ENCODE data around the gene NUP214. TPM values are rescaled to one million over a fixed set of nuclear protein-coding genes. Genes with fewer than 3 reads are reported as not detected.

NUP214 gene
- total and polyA plus RNA-seq, 7 donors: 11.8 to 28.1 (median 20.1) TPM

- no peaks in the 10 kb centered on the region for H3K4me1 ChIP-seq
- H3K27ac ChIP-seq: no peak overlapping the region
- intact Hi-C loops (cut with DNase I): no loop called here
Measured at GRCh38 chr9:131092548-131093440, 32.6 kb upstream of the NUP214 start.

DNA sequence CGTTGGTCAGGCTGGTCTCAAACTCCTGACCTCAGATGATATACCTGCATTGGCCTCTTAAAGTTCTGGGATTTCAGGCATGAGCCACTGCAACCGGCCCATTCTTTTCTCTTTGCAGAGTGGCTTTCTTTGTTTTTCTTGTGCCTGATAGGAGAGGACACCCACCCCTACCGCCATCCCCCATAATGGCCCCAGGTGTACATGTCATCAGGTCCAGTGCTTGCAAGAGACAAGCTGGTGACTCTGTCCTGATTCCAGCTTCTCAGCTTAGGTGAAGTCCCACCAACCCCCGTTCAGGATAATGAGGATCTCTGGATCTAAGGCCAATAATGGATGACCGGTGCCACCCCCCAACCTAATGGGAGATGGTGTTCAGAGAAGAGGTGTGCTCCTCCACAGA lies 31.4 kb upstream of the NUP214 start:
- no peaks in the 10 kb centered on the region for H3K4me1 ChIP-seq
- TF ChIP-seq, protein P1, sequence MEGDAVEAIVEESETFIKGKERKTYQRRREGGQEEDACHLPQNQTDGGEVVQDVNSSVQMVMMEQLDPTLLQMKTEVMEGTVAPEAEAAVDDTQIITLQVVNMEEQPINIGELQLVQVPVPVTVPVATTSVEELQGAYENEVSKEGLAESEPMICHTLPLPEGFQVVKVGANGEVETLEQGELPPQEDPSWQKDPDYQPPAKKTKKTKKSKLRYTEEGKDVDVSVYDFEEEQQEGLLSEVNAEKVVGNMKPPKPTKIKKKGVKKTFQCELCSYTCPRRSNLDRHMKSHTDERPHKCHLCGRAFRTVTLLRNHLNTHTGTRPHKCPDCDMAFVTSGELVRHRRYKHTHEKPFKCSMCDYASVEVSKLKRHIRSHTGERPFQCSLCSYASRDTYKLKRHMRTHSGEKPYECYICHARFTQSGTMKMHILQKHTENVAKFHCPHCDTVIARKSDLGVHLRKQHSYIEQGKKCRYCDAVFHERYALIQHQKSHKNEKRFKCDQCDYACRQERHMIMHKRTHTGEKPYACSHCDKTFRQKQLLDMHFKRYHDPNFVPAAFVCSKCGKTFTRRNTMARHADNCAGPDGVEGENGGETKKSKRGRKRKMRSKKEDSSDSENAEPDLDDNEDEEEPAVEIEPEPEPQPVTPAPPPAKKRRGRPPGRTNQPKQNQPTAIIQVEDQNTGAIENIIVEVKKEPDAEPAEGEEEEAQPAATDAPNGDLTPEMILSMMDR (IDR thresholded peaks at IDR 0.05): no peak
- H3K36me3 ChIP-seq (ENCODE audit: insufficient read depth in 1 of 2, low read depth in 1 of 2): no peaks in the 10 kb centered on the region
- WGBS, 3 donors: 84 to 90% (median 85%) methylated on average over 5 of the region's 5 CpGs
- intact Hi-C loops (cut with DNase I): no loop called here
- no peak overlapping the region for H3K27ac ChIP-seq
- no peak overlapping the region for H3K4me3 ChIP-seq
- H3K27me3 ChIP-seq (ENCODE audit: insufficient read depth in 3 of 3, low read length in 2 of 3): peaks cover 0 to 65% (median 15%) of the 10 kb centered on the region in 3 donors
- DNase-seq: no peak
- ATAC-seq: no peak
- H3K9me3 ChIP-seq: no peaks in the 10 kb centered on the region

More at GRCh38 chr9:131092548-131093440, 32.6 kb upstream of the NUP214 start:
- Histone ChIP-seq H3K27me3 (ENCODE audit: insufficient read depth in 3 of 3, low read length in 2 of 3) (peaks cover 0 to 58% (median 11%) of the 10 kb centered on the region in 3 donors), H3K9me3 (no peaks in the 10 kb centered on the region), H3K4me3 (no peak overlapping the region), H3K36me3 (ENCODE audit: insufficient read depth in 1 of 2, low read depth in 1 of 2) (no peaks in the 10 kb centered on the region)
- DNase-seq: no peak
- TF ChIP-seq, protein P1 (IDR thresholded peaks at IDR 0.05): no peak
- WGBS, 3 donors: 81 to 86% (median 84%) methylated on average over 23 to 24 of the region's 24 CpGs
- ATAC-seq: no peak

GRCh38 chr9:131094622-131095021 lies 30.8 kb upstream of the NUP214 start:
- peak in 3 of 4 donors; percentile 28 to 40 (median 40) for ATAC-seq
- WGBS, 3 donors: 17 to 37% (median 23%) methylated on average over 12 of the region's 12 CpGs
- H3K9me3 ChIP-seq: no peaks in the 10 kb centered on the region
- H3K4me3 ChIP-seq: no peak overlapping the region
- H3K4me1 ChIP-seq: no peaks in the 10 kb centered on the region
- no peaks in the 10 kb centered on the region for H3K36me3 ChIP-seq (ENCODE audit: insufficient read depth in 1 of 2, low read depth in 1 of 2)
- peaks cover 0 to 69% (median 15%) of the 10 kb centered on the region in 3 donors for H3K27me3 ChIP-seq (ENCODE audit: insufficient read depth in 3 of 3, low read length in 2 of 3)
- TF ChIP-seq, protein P1 (IDR thresholded peaks at IDR 0.05): no peak
- intact Hi-C loops (cut with DNase I): no loop called here
- DNase-seq: peak; percentile 57 to 73
- no peak overlapping the region for H3K27ac ChIP-seq

GRCh38 chr9:131095666-131096268 lies 29.6 kb upstream of the NUP214 start:
- Histone ChIP-seq H3K9me3 (no peaks in the 10 kb centered on the region), H3K27me3 (ENCODE audit: insufficient read depth in 3 of 3, low read length in 2 of 3) (peaks cover 0 to 69% (median 15%) of the 10 kb centered on the region in 3 donors), H3K27ac (no peak overlapping the region), H3K36me3 (ENCODE audit: insufficient read depth in 1 of 2, low read depth in 1 of 2) (no peaks in the 10 kb centered on the region), H3K4me3 (peak overlapping the region; percentile 65), H3K4me1 (no peaks in the 10 kb centered on the region)
- TF ChIP-seq, protein P1 (IDR thresholded peaks at IDR 0.05): no peak
- DNase-seq (no peak), ATAC-seq (no peak)
- 29 to 34% (median 30%) methylated on average over 16 of the region's 16 CpGs for WGBS, 3 donors
- intact Hi-C loops (cut with DNase I): no loop called here
